ENCODE data around the gene FNIP2.

Gene FNIP2

DNA sequence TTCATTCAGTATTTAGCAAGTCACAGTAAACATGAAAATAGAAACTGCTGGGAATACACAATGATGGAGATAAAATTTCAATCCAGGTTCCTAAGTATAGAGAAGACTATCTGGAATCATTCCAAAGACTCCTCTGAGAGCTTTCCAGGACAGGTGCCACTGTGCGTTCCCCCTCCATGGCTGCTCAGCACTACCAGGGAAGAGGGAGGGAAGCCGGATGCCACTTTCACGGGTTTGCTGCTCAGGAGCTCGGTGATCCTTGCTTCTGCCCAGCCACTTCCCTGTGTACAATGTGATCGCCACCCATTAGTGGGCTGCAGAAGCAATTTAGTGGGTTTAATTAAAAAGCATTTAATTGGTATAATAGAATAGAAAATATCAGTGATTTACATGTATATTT, 94.5 kb downstream of the FNIP2 start:
- TF ChIP-seq ZNF274 (IDR thresholded peaks at IDR 0.05; ENCODE audit: low read depth, low read length): no peak
- TF ChIP-seq SUZ12 (IDR thresholded peaks at IDR 0.05; ENCODE audit: extremely low read depth, insufficient read depth, insufficient read length): no peak
- no peak for TF ChIP-seq YY1 (IDR thresholded peaks at IDR 0.05; ENCODE audit: insufficient read depth, insufficient read length)
- Histone ChIP-seq H3K9me3 (ENCODE audit: insufficient read depth, low read length) (no peaks in the 10 kb centered on the region), H3K4me1 (ENCODE audit: insufficient read depth, insufficient read length) (no peaks in the 10 kb centered on the region), H3K4me3 (ENCODE audit: insufficient read length, low read depth) (no peak overlapping the region), H3K9ac (ENCODE audit: insufficient read length, low read depth) (no peak overlapping the region), H3K27me3 (ENCODE audit: insufficient read depth, insufficient read length) (no peaks in the 10 kb centered on the region), H3K36me3 (ENCODE audit: insufficient read depth, insufficient read length, low read length) (peaks cover 23% of the 10 kb centered on the region)
- no peak for DNase-seq (ENCODE audit: low read depth, low spot score)

DNA sequence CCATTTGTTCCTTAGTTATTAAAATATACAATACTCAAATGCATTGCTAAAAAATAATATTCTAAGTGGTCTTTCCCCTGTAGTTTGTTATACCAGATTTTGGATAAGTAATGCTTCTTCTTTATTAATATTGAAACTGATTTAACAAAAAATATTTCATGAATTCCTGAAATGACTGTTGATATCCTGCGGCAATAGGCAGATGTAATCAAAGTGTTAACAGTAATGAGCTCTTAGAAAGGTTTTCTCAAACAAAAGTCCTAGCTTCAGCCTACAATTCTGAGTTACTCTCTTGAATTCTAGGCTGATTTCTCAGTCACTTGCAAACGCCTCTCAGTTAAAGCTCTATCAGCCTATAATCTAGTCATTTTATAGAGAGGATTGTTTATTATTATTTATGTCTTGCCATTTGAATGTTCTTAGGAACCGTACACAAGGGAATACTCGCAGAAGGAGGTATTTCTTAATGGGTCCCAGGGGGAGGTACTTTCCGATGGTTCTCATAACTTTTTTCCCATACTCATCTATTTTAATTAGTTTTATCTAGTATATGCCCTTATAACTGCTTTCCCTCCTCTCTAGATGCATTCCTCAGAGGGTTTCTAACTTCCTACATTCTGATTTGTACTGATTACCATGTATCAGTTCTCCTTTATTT, 96.8 kb downstream of the FNIP2 start:
- no peaks in the 10 kb centered on the region for H3K9me3 ChIP-seq (ENCODE audit: insufficient read depth, low read length)
- no peaks in the 10 kb centered on the region for H3K27me3 ChIP-seq (ENCODE audit: insufficient read depth, insufficient read length)
- DNase-seq (ENCODE audit: low read depth, low spot score): no peak
- no peak overlapping the region for H3K4me3 ChIP-seq (ENCODE audit: insufficient read length, low read depth)
- H3K4me1 ChIP-seq (ENCODE audit: insufficient read depth, insufficient read length): peaks cover 2% of the 10 kb centered on the region
- TF ChIP-seq YY1 (IDR thresholded peaks at IDR 0.05; ENCODE audit: insufficient read depth, insufficient read length) (no peak), SUZ12 (IDR thresholded peaks at IDR 0.05; ENCODE audit: extremely low read depth, insufficient read depth, insufficient read length) (no peak), ZNF274 (IDR thresholded peaks at IDR 0.05; ENCODE audit: low read depth, low read length) (no peak)
- no peak overlapping the region for H3K9ac ChIP-seq (ENCODE audit: insufficient read length, low read depth)
- peaks cover 34% of the 10 kb centered on the region for H3K36me3 ChIP-seq (ENCODE audit: insufficient read depth, insufficient read length, low read length)

DNA sequence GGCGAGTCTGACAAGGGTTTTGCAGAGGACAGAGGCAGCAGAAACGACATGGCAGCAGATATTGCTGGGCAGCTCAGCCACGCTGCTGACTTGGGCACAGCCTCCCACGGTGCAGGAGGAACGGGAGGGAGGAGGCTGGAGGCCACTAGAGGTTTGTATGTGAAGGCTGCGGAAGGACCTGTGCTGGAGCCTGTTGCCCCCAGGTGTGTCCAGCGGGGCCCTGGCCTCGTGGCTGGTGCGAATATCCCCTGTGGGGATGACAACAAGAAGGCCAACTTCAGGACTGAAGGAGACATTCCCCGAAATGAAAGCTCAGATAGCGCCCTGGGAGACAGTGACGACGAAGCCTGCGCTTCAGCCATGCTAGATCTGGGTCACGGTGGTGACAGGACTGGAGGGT, 100.2 kb downstream of the FNIP2 start:
- Histone ChIP-seq H3K27me3 (ENCODE audit: insufficient read depth, insufficient read length) (no peaks in the 10 kb centered on the region), H3K4me3 (ENCODE audit: insufficient read length, low read depth) (no peak overlapping the region), H3K9ac (ENCODE audit: insufficient read length, low read depth) (no peak overlapping the region), H3K4me1 (ENCODE audit: insufficient read depth, insufficient read length) (peaks cover 2% of the 10 kb centered on the region), H3K9me3 (ENCODE audit: insufficient read depth, low read length) (no peaks in the 10 kb centered on the region), H3K36me3 (ENCODE audit: insufficient read depth, insufficient read length, low read length) (peaks cover 22% of the 10 kb centered on the region)
- DNase-seq (ENCODE audit: low read depth, low spot score): no peak
- TF ChIP-seq YY1 (IDR thresholded peaks at IDR 0.05; ENCODE audit: insufficient read depth, insufficient read length) (no peak), ZNF274 (IDR thresholded peaks at IDR 0.05; ENCODE audit: low read depth, low read length) (no peak), SUZ12 (IDR thresholded peaks at IDR 0.05; ENCODE audit: extremely low read depth, insufficient read depth, insufficient read length) (no peak)

DNA sequence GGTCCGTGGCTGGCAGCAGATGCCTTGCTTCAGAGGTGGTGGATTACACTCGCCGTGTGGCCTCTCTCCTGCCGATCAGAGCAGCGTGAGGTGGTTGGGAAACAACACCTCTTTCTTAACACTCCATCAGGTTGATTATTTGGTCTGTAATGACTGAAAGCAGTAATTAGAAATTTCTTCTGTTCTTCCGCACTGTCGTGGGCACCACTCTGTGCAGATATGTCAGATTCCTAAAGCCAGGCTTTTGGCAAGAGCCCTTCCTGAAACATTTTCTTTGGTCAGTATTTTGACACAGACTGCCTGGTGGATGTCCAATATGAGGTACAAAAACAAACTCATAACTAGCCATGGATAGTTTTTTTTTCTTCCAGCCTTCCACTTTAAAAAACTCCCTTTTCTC, 100.9 kb downstream of the FNIP2 start:
- TF ChIP-seq YY1 (IDR thresholded peaks at IDR 0.05; ENCODE audit: insufficient read depth, insufficient read length): no peak
- no peak for DNase-seq (ENCODE audit: low read depth, low spot score)

DNA sequence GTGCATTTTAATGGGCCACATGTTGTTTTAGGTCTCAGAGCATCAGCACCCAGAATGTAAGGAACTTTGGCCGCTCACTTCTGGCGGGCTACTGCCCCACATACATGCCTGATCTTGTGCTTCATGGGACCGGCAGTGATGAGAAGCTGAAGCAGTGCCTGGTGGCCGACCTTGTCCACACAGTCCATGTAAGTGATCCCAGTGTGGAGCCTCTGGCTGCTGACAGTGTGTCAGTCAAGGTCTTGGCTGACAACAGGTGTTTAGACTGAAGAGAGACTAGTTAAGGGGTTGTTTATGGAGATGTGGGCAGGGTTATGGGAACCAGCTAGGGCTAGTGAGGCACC, 101.4 kb downstream of the FNIP2 start:
- H3K9ac ChIP-seq (ENCODE audit: insufficient read length, low read depth): no peak overlapping the region
- H3K36me3 ChIP-seq (ENCODE audit: insufficient read depth, insufficient read length, low read length): peaks cover 22% of the 10 kb centered on the region
- H3K27me3 ChIP-seq (ENCODE audit: insufficient read depth, insufficient read length): no peaks in the 10 kb centered on the region
- TF ChIP-seq SUZ12 (IDR thresholded peaks at IDR 0.05; ENCODE audit: extremely low read depth, insufficient read depth, insufficient read length) (no peak), ZNF274 (IDR thresholded peaks at IDR 0.05; ENCODE audit: low read depth, low read length) (no peak), YY1 (IDR thresholded peaks at IDR 0.05; ENCODE audit: insufficient read depth, insufficient read length) (no peak)
- no peaks in the 10 kb centered on the region for H3K9me3 ChIP-seq (ENCODE audit: insufficient read depth, low read length)
- no peak for DNase-seq (ENCODE audit: low read depth, low spot score)
- H3K4me3 ChIP-seq (ENCODE audit: insufficient read length, low read depth): no peak overlapping the region
- H3K4me1 ChIP-seq (ENCODE audit: insufficient read depth, insufficient read length): peaks cover 2% of the 10 kb centered on the region

More for the DNA sequence above, 100.9 kb downstream of the FNIP2 start:
- H3K9me3 ChIP-seq (ENCODE audit: insufficient read depth, low read length): no peaks in the 10 kb centered on the region
- H3K9ac ChIP-seq (ENCODE audit: insufficient read length, low read depth): no peak overlapping the region
- H3K27me3 ChIP-seq (ENCODE audit: insufficient read depth, insufficient read length): no peaks in the 10 kb centered on the region
- peaks cover 22% of the 10 kb centered on the region for H3K36me3 ChIP-seq (ENCODE audit: insufficient read depth, insufficient read length, low read length)
- peaks cover 2% of the 10 kb centered on the region for H3K4me1 ChIP-seq (ENCODE audit: insufficient read depth, insufficient read length)
- H3K4me3 ChIP-seq (ENCODE audit: insufficient read length, low read depth): no peak overlapping the region

DNA sequence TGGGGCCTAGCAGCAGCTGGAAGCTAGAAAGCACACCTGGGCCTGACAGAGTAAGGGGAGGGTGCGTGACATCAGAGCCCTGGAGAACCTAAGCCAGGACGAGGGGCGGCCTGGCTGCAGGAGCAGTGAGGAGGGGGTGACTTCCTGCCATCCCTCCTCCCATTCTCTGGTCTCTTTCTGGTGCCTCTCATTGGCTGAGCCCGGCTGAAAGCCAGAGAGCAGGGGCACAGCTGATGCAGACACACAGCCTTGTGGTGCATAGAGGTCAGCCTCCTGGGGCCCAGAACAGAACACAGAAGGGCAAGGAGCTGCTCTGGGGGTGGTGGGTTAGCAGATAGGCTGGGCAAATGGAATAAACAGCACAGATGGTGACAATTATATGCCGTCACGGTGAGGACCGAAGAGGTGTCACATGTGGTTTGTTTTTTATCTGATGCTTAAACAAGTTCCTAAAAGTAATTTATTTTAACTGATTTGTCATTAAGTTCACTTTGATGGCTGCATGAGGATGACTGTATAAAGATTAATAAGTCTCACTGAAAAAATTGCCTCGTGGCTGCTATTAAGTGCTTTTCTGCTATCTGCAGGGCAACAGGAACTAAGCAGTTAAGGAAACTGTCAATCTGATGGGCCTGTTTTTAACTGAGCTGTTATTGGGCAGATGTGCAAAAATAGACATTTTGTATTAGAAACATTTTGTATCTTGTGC, 102.0 kb downstream of the FNIP2 start:
- Histone ChIP-seq H3K9ac (ENCODE audit: insufficient read length, low read depth) (no peak overlapping the region), H3K27me3 (ENCODE audit: insufficient read depth, insufficient read length) (no peaks in the 10 kb centered on the region)

DNA sequence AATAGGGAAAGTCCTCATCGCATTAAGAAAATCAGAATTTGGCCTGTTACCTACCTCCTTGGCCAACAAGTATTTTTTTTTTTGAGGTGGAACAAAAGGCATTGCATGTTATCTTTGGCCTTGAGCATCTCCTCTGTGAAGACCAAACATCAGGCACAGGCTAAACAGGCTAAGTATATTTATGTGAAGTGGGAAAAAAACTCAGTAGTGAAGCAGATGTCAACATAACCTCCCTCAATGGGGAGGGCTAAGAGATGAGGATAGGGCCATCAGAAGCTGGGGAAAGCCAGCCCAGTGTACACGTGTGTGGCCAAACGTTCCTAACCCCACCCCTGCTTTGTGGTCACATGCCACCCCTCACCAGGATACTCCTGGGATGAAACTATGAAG, 102.5 kb downstream of the FNIP2 start:
- H3K4me1 ChIP-seq (ENCODE audit: insufficient read depth, insufficient read length): peaks cover 2% of the 10 kb centered on the region
- no peak for DNase-seq (ENCODE audit: low read depth, low spot score)
- TF ChIP-seq SUZ12 (IDR thresholded peaks at IDR 0.05; ENCODE audit: extremely low read depth, insufficient read depth, insufficient read length) (no peak), YY1 (IDR thresholded peaks at IDR 0.05; ENCODE audit: insufficient read depth, insufficient read length) (no peak)
- H3K9me3 ChIP-seq (ENCODE audit: insufficient read depth, low read length): no peaks in the 10 kb centered on the region
- H3K36me3 ChIP-seq (ENCODE audit: insufficient read depth, insufficient read length, low read length): peaks cover 22% of the 10 kb centered on the region
- H3K27me3 ChIP-seq (ENCODE audit: insufficient read depth, insufficient read length): no peaks in the 10 kb centered on the region
- no peak overlapping the region for H3K9ac ChIP-seq (ENCODE audit: insufficient read length, low read depth)
- H3K4me3 ChIP-seq (ENCODE audit: insufficient read length, low read depth): no peak overlapping the region

More for the DNA sequence above, 102.0 kb downstream of the FNIP2 start:
- Histone ChIP-seq H3K9me3 (ENCODE audit: insufficient read depth, low read length) (no peaks in the 10 kb centered on the region), H3K36me3 (ENCODE audit: insufficient read depth, insufficient read length, low read length) (peaks cover 22% of the 10 kb centered on the region), H3K4me3 (ENCODE audit: insufficient read length, low read depth) (no peak overlapping the region), H3K4me1 (ENCODE audit: insufficient read depth, insufficient read length) (peaks cover 2% of the 10 kb centered on the region)
- TF ChIP-seq ZNF274 (IDR thresholded peaks at IDR 0.05; ENCODE audit: low read depth, low read length) (no peak), YY1 (IDR thresholded peaks at IDR 0.05; ENCODE audit: insufficient read depth, insufficient read length) (no peak), SUZ12 (IDR thresholded peaks at IDR 0.05; ENCODE audit: extremely low read depth, insufficient read depth, insufficient read length) (no peak)
- no peak for DNase-seq (ENCODE audit: low read depth, low spot score)
